Measurements from ENCODE around the gene STAT5B. TPM values are rescaled to one million over a fixed set of nuclear protein-coding genes. Genes with fewer than 3 reads are reported as not detected.
"Not testable (repeated sequence)": the region's sequence is repeated elsewhere in the genome, so short reads cannot be mapped to it uniquely, and the experiment has no call there.

The STAT5B gene
- polyA plus RNA-seq, 1 experiment = 34.0 TPM

- ChIA-PET POLR2A (interaction anchor here (0.7 to 1.0 kb wide), 2 partner anchors 67 to 206 kb away, joined by 7 to 10 read pairs; partner anchors contain the start of gene STAT3), CTCF (interaction anchor here (0.6 to 3.3 kb wide), 11 partner anchors 9 to 1445 kb away, joined by 3 to 15 read pairs (median 6); no protein-coding TSS in a partner anchor)
- H3K9me3 ChIP-seq (ENCODE audit: control insufficient read depth, insufficient read depth, low read length) = no peaks in the 10 kb centered on the region
- no peak overlapping the region for H3K4me3 ChIP-seq (ENCODE audit: low read depth, low read length)
- TF ChIP-seq, protein P1, sequence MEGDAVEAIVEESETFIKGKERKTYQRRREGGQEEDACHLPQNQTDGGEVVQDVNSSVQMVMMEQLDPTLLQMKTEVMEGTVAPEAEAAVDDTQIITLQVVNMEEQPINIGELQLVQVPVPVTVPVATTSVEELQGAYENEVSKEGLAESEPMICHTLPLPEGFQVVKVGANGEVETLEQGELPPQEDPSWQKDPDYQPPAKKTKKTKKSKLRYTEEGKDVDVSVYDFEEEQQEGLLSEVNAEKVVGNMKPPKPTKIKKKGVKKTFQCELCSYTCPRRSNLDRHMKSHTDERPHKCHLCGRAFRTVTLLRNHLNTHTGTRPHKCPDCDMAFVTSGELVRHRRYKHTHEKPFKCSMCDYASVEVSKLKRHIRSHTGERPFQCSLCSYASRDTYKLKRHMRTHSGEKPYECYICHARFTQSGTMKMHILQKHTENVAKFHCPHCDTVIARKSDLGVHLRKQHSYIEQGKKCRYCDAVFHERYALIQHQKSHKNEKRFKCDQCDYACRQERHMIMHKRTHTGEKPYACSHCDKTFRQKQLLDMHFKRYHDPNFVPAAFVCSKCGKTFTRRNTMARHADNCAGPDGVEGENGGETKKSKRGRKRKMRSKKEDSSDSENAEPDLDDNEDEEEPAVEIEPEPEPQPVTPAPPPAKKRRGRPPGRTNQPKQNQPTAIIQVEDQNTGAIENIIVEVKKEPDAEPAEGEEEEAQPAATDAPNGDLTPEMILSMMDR (IDR thresholded peaks at IDR 0.05; ENCODE audit: low read depth, low read length) = no peak
- H3K27ac ChIP-seq (ENCODE audit: low read depth, low read length) = no peak overlapping the region
- H3K27me3 ChIP-seq (ENCODE audit: control insufficient read depth, insufficient read depth, low read length) = no peaks in the 10 kb centered on the region
- DNase-seq (ENCODE audit: low read depth, low spot score) = no peak
Measured at GRCh38 chr17:42321555-42321954, 45.4 kb upstream of the STAT5B start.

DNA sequence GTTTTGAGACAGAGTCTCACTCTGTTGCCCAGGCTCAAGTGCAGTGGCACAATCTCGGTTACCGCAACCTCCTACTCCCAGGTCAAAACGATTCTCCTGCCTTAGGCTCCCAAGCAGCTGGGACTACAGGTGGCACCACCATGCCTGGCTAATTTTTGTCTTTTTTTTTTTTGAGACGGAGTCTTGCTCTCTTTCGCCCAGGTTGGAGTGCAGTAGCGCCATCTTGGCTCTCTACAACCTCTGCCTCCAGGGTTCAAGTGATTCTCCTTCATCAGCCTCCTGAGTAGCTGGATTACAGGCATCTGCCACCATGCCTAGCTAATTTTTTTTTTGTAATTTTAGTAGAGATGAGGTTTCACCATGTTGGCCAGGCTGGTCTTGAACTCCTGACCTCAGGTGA, 41.8 kb upstream of the STAT5B start:
- POLR2A ChIA-PET; H3K27ac ChIP-seq (ENCODE audit: low read depth, low read length): not testable (repeated sequence)
- CTCF ChIA-PET = interaction anchor here (0.7 to 0.9 kb wide), 2 partner anchors 96 to 104 kb away, joined by 3 read pairs; no protein-coding TSS in a partner anchor

DNA sequence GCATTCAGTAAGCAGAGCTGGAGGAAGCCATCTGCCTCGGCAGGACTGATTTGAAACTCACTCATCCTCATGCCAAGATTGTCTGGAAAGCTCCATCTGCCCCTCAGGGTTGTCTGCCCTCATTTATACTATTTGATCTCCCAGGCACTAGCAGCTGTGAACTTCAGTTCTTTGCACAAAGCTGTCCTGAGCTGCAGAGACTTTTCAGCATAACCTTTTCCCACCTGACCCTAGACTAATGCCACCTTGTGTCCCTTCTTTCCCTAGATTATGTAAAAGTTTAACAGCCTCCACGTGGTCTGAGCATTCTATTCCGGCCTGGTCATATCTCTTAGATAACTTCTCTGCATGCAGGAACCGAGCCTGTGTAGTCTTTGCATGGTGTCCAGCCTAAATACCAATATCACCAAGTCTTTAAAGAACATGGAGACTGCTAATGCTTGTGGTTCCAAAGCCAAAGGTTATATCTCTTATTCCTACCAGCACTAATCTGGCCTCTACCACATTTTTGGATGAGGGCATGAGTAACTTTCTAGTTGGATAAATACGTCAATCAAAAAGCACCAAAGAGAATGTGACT, 41.2 kb upstream of the STAT5B start:
- TF ChIP-seq, protein P1 (IDR thresholded peaks at IDR 0.05; ENCODE audit: low read depth, low read length) = no peak
- H3K27me3 ChIP-seq (ENCODE audit: control insufficient read depth, insufficient read depth, low read length) = no peaks in the 10 kb centered on the region
- no peak for DNase-seq (ENCODE audit: low read depth, low spot score)
- ChIA-PET CTCF (no interaction called here), POLR2A (interaction anchor here (0.7 kb wide), 1 partner anchor 363 kb away, joined by 3 read pairs; no protein-coding TSS in a partner anchor)
- H3K27ac ChIP-seq (ENCODE audit: low read depth, low read length) = no peak overlapping the region
- no peaks in the 10 kb centered on the region for H3K9me3 ChIP-seq (ENCODE audit: control insufficient read depth, insufficient read depth, low read length)
- no peak overlapping the region for H3K4me3 ChIP-seq (ENCODE audit: low read depth, low read length)

More for the DNA sequence above, 41.8 kb upstream of the STAT5B start:
- not testable (repeated sequence) for DNase-seq (ENCODE audit: low read depth, low spot score); H3K9me3 ChIP-seq (ENCODE audit: control insufficient read depth, insufficient read depth, low read length); H3K27me3 ChIP-seq (ENCODE audit: control insufficient read depth, insufficient read depth, low read length); H3K4me3 ChIP-seq (ENCODE audit: low read depth, low read length)

- H3K27me3 ChIP-seq (ENCODE audit: control insufficient read depth, insufficient read depth, low read length) = no peaks in the 10 kb centered on the region
- TF ChIP-seq, protein P1 (IDR thresholded peaks at IDR 0.05; ENCODE audit: low read depth, low read length) = no peak
- CTCF ChIA-PET = no interaction called here
- no peak for DNase-seq (ENCODE audit: low read depth, low spot score)
- no peaks in the 10 kb centered on the region for H3K9me3 ChIP-seq (ENCODE audit: control insufficient read depth, insufficient read depth, low read length)
- POLR2A ChIA-PET = interaction anchor here (0.7 kb wide), 1 partner anchor 362 kb away, joined by 3 read pairs; no protein-coding TSS in a partner anchor
- no peak overlapping the region for H3K27ac ChIP-seq (ENCODE audit: low read depth, low read length)
- H3K4me3 ChIP-seq (ENCODE audit: low read depth, low read length) = no peak overlapping the region
Measured at GRCh38 chr17:42316755-42317154, 40.6 kb upstream of the STAT5B start.

GRCh38 chr17:42315402-42316156, 39.4 kb upstream of the STAT5B start:
- Histone ChIP-seq H3K27me3 (ENCODE audit: control insufficient read depth, insufficient read depth, low read length) (no peaks in the 10 kb centered on the region), H3K9me3 (ENCODE audit: control insufficient read depth, insufficient read depth, low read length) (no peaks in the 10 kb centered on the region), H3K4me3 (ENCODE audit: low read depth, low read length) (no peak overlapping the region), H3K27ac (ENCODE audit: low read depth, low read length) (no peak overlapping the region)
- ChIA-PET CTCF (interaction anchor here (0.6 kb wide), 1 partner anchor 93 kb away, joined by 3 read pairs; no protein-coding TSS in a partner anchor), POLR2A (no interaction called here)
- TF ChIP-seq, protein P1 (IDR thresholded peaks at IDR 0.05; ENCODE audit: low read depth, low read length) = no peak
- DNase-seq (ENCODE audit: low read depth, low spot score) = no peak
